Ishikawa (cell line): ENCODE results near the gene PPP1R9B.

ENCODE experiments used
- CEBPB ChIP-seq: IDR thresholded peaks from 2 replicates; pipeline ENCODE4 v1.6.1; 2012
- CREB1 ChIP-seq: IDR thresholded peaks from 2 replicates; pipeline ENCODE4 v1.6.1; 2012; ENCODE audit warnings: low read depth
- EGR1 ChIP-seq: IDR thresholded peaks from 2 replicates; pipeline ENCODE4 v1.6.1; 2012
- EP300 ChIP-seq: IDR thresholded peaks from 2 replicates; pipeline ENCODE4 v1.6.1; 2012; ENCODE audit warnings: borderline replicate concordance
- FOXM1 ChIP-seq: IDR thresholded peaks from 2 replicates; pipeline ENCODE4 v1.6.1; 2012; ENCODE audit warnings: low read depth, borderline replicate concordance
- NFIC ChIP-seq: IDR thresholded peaks from 2 replicates; pipeline ENCODE4 v1.6.1; 2012
- RAD21 ChIP-seq: IDR thresholded peaks from 2 replicates; pipeline ENCODE4 v1.6.1; 2012; ENCODE audit warnings: low read depth
- TAF1 ChIP-seq: IDR thresholded peaks from 2 replicates; pipeline ENCODE4 v1.6.1; 2012; ENCODE audit warnings: low read depth, mild to moderate bottlenecking
- TCF12 ChIP-seq: IDR thresholded peaks from 2 replicates; pipeline ENCODE4 v1.6.1; 2012; ENCODE audit warnings: low read depth
- TEAD4 ChIP-seq: IDR thresholded peaks from 2 replicates; pipeline ENCODE4 v1.6.1; 2012
- YY1 ChIP-seq: IDR thresholded peaks from 2 replicates; pipeline ENCODE4 v1.6.1; 2012; ENCODE audit warnings: low read depth
- ZBTB7A ChIP-seq: IDR thresholded peaks from 2 replicates; pipeline ENCODE4 v1.6.1; 2012; ENCODE audit warnings: low read depth
- TF ChIP-seq, protein P1 (sequence below): IDR thresholded peaks from 2 replicates; pipeline ENCODE4 v1.6.1; 2012; ENCODE audit warnings: low read depth, mild to moderate bottlenecking
- TF ChIP-seq, protein P2 (sequence below): IDR thresholded peaks from 2 replicates; pipeline ENCODE4 v1.6.1; 2012
- TF ChIP-seq, protein P3 (sequence below): IDR thresholded peaks from 2 replicates; pipeline ENCODE4 v1.6.1; 2012

Gene PPP1R9B

DNA sequence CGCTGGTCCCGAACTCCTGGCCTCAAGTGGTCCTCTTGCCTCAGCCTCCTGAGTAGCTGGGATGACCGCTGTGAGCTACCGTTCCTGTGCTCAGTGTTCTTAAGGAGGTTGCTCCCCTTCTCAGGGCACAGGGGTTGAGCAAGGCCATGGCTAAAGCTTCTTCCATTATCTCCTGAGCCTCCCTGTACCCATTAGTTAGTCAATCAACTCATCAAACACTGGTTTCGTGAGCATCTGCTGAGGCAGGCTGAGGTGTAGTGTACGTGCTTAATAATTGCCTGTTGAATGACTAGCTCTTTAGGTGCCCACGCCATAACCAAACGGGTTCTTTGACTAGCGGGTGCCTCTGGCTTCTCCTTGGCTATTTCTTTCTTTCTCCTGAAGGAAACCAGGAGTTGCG is 27.0 kb upstream of the PPP1R9B start:
- TF ChIP-seq EP300 (no peak), EGR1 (no peak), TEAD4 (no peak), CEBPB (no peak), NFIC (no peak), TAF1 (no peak), CREB1 (no peak), YY1 (no peak), RAD21 (no peak), FOXM1 (no peak), TCF12 (no peak)
- TF ChIP-seq, protein P1, sequence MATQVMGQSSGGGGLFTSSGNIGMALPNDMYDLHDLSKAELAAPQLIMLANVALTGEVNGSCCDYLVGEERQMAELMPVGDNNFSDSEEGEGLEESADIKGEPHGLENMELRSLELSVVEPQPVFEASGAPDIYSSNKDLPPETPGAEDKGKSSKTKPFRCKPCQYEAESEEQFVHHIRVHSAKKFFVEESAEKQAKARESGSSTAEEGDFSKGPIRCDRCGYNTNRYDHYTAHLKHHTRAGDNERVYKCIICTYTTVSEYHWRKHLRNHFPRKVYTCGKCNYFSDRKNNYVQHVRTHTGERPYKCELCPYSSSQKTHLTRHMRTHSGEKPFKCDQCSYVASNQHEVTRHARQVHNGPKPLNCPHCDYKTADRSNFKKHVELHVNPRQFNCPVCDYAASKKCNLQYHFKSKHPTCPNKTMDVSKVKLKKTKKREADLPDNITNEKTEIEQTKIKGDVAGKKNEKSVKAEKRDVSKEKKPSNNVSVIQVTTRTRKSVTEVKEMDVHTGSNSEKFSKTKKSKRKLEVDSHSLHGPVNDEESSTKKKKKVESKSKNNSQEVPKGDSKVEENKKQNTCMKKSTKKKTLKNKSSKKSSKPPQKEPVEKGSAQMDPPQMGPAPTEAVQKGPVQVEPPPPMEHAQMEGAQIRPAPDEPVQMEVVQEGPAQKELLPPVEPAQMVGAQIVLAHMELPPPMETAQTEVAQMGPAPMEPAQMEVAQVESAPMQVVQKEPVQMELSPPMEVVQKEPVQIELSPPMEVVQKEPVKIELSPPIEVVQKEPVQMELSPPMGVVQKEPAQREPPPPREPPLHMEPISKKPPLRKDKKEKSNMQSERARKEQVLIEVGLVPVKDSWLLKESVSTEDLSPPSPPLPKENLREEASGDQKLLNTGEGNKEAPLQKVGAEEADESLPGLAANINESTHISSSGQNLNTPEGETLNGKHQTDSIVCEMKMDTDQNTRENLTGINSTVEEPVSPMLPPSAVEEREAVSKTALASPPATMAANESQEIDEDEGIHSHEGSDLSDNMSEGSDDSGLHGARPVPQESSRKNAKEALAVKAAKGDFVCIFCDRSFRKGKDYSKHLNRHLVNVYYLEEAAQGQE = no peak
- TF ChIP-seq, protein P2, sequence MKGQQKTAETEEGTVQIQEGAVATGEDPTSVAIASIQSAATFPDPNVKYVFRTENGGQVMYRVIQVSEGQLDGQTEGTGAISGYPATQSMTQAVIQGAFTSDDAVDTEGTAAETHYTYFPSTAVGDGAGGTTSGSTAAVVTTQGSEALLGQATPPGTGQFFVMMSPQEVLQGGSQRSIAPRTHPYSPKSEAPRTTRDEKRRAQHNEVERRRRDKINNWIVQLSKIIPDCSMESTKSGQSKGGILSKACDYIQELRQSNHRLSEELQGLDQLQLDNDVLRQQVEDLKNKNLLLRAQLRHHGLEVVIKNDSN = no peak
- TF ChIP-seq, protein P3, sequence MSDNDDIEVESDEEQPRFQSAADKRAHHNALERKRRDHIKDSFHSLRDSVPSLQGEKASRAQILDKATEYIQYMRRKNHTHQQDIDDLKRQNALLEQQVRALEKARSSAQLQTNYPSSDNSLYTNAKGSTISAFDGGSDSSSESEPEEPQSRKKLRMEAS = no peak

DNA sequence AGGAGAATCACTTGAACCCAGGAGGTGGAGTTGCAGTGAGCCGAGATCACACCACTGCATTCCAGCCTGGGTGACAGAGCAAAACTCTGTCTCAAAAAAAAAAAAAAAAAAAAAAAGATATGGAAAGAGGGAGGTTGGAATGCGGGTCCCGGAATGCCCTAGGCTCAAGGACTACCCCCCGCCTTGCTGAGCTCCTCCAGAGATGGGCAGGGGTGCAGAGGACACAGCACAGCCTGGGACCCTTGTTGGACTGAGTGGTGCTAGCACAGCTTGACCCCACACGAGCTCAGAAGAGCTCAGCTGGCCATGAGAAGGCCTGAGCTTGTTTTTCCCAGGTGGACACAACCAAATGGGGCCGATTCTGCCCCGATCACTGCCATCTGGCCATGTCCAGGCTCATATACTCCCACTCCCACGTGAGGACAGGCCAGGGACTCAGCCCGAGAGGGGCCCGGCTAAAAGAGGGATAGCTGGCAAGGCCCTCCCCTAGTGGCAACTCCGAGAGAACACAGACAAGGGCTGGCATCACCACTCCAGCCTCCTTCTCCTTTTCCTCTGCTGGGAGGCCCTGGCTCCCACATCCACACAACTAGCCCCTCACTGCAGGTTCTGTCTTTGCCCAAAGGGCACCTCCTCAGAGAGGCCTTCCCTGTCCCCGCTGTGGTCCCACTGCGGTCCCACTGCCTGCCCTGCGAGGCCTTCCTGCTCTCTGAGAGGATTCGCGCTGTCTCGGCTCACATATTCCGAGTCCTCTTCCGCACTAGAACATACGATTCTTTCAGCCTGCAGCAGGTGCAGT is 26.3 kb upstream of the PPP1R9B start:
- TF ChIP-seq EP300 (no peak; the same call in 1 of the 2 replicates), CEBPB (no peak), TEAD4 (peak; percentile 42; the same call in 1 of the 2 replicates), EGR1 (no peak), FOXM1 (no peak), TCF12 (no peak)
- TF ChIP-seq, protein P2 = no peak

DNA sequence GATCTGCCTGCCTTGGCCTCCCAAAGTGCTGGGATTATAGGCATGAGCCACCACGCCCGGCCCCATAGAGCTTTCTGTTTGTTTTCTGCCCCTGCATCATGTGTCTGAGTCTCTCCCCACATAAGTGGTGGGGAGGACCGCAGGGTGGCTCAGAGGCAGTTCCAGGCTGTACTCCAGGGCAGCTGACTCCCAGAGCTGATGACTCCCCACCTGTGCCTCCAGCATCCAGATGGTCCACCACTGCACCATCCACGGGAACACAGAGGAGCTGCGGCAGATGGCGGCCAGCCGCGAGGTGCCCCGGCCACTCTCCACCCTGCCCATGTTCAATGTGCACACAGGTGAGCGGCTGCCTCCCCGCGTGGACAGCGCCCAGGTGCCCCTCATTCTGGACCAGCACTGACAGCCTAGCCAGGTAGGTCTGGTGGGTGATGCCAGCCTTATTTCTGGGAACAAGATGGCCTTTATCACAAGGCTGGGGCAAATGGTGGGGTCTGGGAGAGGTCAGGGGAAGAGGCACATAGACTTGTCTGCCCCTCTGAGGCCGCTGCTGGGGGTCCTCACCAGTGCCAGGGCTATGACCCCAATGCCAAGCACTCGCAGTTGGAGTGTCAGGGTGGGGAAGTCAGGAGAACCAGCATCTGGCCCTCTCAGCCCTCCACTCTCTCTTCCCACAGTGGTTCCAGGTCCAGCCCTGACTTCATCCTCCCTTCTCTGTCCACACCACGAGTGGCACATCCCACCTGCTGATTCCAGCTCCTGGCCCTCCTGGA is 24.7 kb upstream of the PPP1R9B start:
- TF ChIP-seq NFIC = no peak
- TF ChIP-seq TEAD4 = no peak
- TF ChIP-seq RAD21 = no peak
- TF ChIP-seq EP300 = no peak
- TF ChIP-seq FOXM1 = no peak

DNA sequence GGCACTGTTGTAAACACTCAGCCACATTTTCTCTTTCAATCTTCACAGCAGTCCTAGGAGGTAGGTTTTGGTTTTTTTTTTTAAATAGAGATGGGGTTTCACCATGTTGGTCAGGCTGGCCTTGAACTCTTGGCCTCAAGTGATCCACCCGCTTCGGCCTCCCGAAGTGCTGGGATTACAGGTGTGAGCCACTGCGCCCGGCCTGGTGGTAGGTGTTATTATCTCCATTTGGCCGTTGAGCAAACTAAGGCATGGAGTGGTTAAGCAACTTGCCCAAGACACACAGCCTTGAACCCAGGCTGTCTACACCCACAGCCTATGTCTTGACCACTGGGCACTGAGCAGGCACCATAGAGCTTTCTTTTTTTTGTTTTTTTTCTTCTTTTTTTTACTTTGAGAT is 24.0 kb upstream of the PPP1R9B start:
- TF ChIP-seq EP300 (no peak), NFIC (no peak), YY1 (no peak), ZBTB7A (no peak), RAD21 (no peak), EGR1 (no peak), TAF1 (no peak), CREB1 (no peak), TEAD4 (no peak), CEBPB (no peak), FOXM1 (no peak), TCF12 (no peak)
- TF ChIP-seq, protein P1 = no peak
- TF ChIP-seq, protein P2 = no peak
- TF ChIP-seq, protein P3 = no peak

DNA sequence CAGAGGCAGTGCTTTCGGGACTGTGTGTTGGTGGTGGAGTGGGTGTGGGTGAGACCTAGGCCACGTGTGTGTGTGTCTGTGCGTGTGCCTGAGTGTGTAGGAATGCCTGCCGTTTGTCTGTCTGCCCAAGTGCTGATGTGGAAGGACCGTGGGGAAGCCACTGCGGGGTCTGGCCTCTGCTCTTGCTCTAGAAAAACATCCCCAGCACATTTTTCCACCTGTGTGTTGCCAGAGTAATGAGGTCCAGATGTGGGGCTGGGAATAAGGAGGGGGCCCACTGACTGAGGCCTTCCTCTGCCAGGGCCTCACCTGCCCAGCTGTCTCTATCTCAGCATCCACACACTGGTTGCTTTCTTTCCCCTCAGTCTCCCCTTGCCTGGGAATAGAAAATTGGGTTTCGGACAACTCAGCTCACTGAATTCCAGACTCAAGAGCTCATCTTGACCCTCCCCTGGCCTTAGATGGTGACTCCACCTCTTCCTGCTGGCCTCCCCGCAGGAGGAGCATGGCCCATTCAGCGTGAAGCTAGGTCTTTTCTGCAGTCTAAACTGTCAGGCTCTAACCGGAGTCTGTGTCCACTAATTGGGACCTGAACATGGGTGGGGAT is 23.0 kb upstream of the PPP1R9B start:
- peak; percentile 27; the same call in 1 of the 2 replicates for TF ChIP-seq TCF12
- no peak for TF ChIP-seq CREB1
- TF ChIP-seq, protein P3 = peak; percentile 84
- TF ChIP-seq NFIC = 0 out of 2 replicates have a peak, but pooled peaks have one; percentile 27
- peak; percentile 73 for TF ChIP-seq EP300
- no peak for TF ChIP-seq EGR1
- peak; percentile 68 for TF ChIP-seq TEAD4
